ENCODE results near the gene GATAD2A.
"Not testable (repeated sequence)": the region's sequence is repeated elsewhere in the genome, so short reads cannot be mapped to it uniquely, and the experiment has no call there.

GATAD2A gene

GRCh38 chr19:19446655-19447437, 41.4 kb downstream of the GATAD2A start:
- DNase-seq (ENCODE audit: low read depth): no peak
- no peak for TF ChIP-seq CTCF (IDR thresholded peaks at IDR 0.05; ENCODE audit: low read length, missing control alignments)
- no peak overlapping the region for H3K4me3 ChIP-seq (replicated peaks; ENCODE audit: low read depth, low read length)

- no peak overlapping the region for H3K4me3 ChIP-seq (replicated peaks; ENCODE audit: low read depth, low read length)
- no peak for DNase-seq (ENCODE audit: low read depth)
- TF ChIP-seq CTCF (IDR thresholded peaks at IDR 0.05; ENCODE audit: low read length, missing control alignments): no peak
Measured at GRCh38 chr19:19447536-19448237, 42.2 kb downstream of the GATAD2A start.

GRCh38 chr19:19448238-19448544, 42.7 kb downstream of the GATAD2A start:
- H3K4me3 ChIP-seq (replicated peaks; ENCODE audit: low read depth, low read length): no peak overlapping the region
- no peak for DNase-seq (ENCODE audit: low read depth)
- no peak for TF ChIP-seq CTCF (IDR thresholded peaks at IDR 0.05; ENCODE audit: low read length, missing control alignments)

GRCh38 chr19:19451429-19452242, 46.2 kb downstream of the GATAD2A start:
- no peak overlapping the region for H3K4me3 ChIP-seq (replicated peaks; ENCODE audit: low read depth, low read length)
- DNase-seq (ENCODE audit: low read depth): no peak
- no peak for TF ChIP-seq CTCF (IDR thresholded peaks at IDR 0.05; ENCODE audit: low read length, missing control alignments)

- no peak overlapping the region for H3K4me3 ChIP-seq (replicated peaks; ENCODE audit: low read depth, low read length)
- TF ChIP-seq CTCF (IDR thresholded peaks at IDR 0.05; ENCODE audit: low read length, missing control alignments): no peak
- no peak for DNase-seq (ENCODE audit: low read depth)
Measured at GRCh38 chr19:19452243-19453124, 47.0 kb downstream of the GATAD2A start.

GRCh38 chr19:19453125-19453454, 47.6 kb downstream of the GATAD2A start:
- no peak for DNase-seq (ENCODE audit: low read depth)
- TF ChIP-seq CTCF (IDR thresholded peaks at IDR 0.05; ENCODE audit: low read length, missing control alignments): no peak
- no peak overlapping the region for H3K4me3 ChIP-seq (replicated peaks; ENCODE audit: low read depth, low read length)

GRCh38 chr19:19455166-19455919, 49.9 kb downstream of the GATAD2A start:
- not testable (repeated sequence) for DNase-seq (ENCODE audit: low read depth); H3K4me3 ChIP-seq (replicated peaks; ENCODE audit: low read depth, low read length)

All from fibroblast of pulmonary artery (primary cell).